GM19193 (cell line): ENCODE data around the gene RTEL1.

ENCODE experiments used
- POLR2A ChIP-seq: IDR thresholded peaks from 4 replicates; pipeline ENCODE4 v1.6.1; 2011; ENCODE audit not compliant: insufficient read depth, insufficient read length; ENCODE audit errors: extremely low read depth

The RTEL1 gene

GRCh38 chr20:63641792-63642523 is 16.2 kb upstream of the RTEL1 start:
- TF ChIP-seq POLR2A = no peak

GRCh38 chr20:63642527-63643247 is 15.4 kb upstream of the RTEL1 start:
- TF ChIP-seq POLR2A = no peak

GRCh38 chr20:63643499-63643898 is 14.6 kb upstream of the RTEL1 start:
- no peak for TF ChIP-seq POLR2A

- TF ChIP-seq POLR2A = no peak
Measured at GRCh38 chr20:63643946-63644345, 14.2 kb upstream of the RTEL1 start.

GRCh38 chr20:63645218-63645617 is 12.9 kb upstream of the RTEL1 start:
- no peak for TF ChIP-seq POLR2A

- no peak for TF ChIP-seq POLR2A
Measured at GRCh38 chr20:63648190-63648589, 9.9 kb upstream of the RTEL1 start.

GRCh38 chr20:63648895-63649589 is 9.1 kb upstream of the RTEL1 start:
- TF ChIP-seq POLR2A = no peak

GRCh38 chr20:63651942-63652191 is 6.2 kb upstream of the RTEL1 start:
- no peak for TF ChIP-seq POLR2A

- no peak for TF ChIP-seq POLR2A
Measured at GRCh38 chr20:63652192-63652980, 5.7 kb upstream of the RTEL1 start.

GRCh38 chr20:63653041-63653973 is 4.8 kb upstream of the RTEL1 start, which contains the start of gene STMN3:
TSS of gene STMN3 (minus strand) at chr20:63653424. CDS start at chr20:63653345, 79 bp downstream.
- TF ChIP-seq POLR2A = no peak

- no peak for TF ChIP-seq POLR2A
Measured at GRCh38 chr20:63653974-63654668, 4.0 kb upstream of the RTEL1 start.

GRCh38 chr20:63655249-63655648 is 2.9 kb upstream of the RTEL1 start:
- no peak for TF ChIP-seq POLR2A

GRCh38 chr20:63656451-63656850 is 1.7 kb upstream of the RTEL1 start:
- TF ChIP-seq POLR2A = no peak

GRCh38 chr20:63657260-63657936 is 714 bp upstream of the RTEL1 start:
- TF ChIP-seq POLR2A = no peak

GRCh38 chr20:63658749-63659187 is 656 bp downstream of the RTEL1 start:
- no peak for TF ChIP-seq POLR2A
